Coronary artery (tissue), 2 donors: ENCODE measurements around the gene SLC39A10.
"Not testable (repeated sequence)": the region's sequence is repeated elsewhere in the genome, so short reads cannot be mapped to it uniquely, and the experiment has no call there.

Experiments used
- DNase-seq: peaks from one replicate; pipeline ENCODE4 v3.0.0-alpha.2; 2017; ENCODE audit warnings: low spot score
- H3K27ac ChIP-seq, 2 donors: fragments of 200-600 bp; sonication (generic); one replicate each; pipeline ENCODE4 v1.5.1; 2016 to 2019
- H3K4me3 ChIP-seq: fragments of 200-600 bp; sonication (generic); 2 replicates; pipeline ENCODE4 v1.5.1; 2016; ENCODE audit warnings: mild to moderate bottlenecking, moderate library complexity
- CTCF ChIP-seq: fragments of 200-600 bp; sonication (generic); IDR thresholded peaks from one replicate; pipeline ENCODE4 v1.5.1; 2019; ENCODE audit warnings: antibody characterized with exemption

Gene SLC39A10

GRCh38 chr2:195687320-195688086 lies 30.5 kb downstream of the SLC39A10 start:
- Histone ChIP-seq H3K27ac (no peak overlapping the region), H3K4me3 (no peak overlapping the region)
- no peak for TF ChIP-seq CTCF
- DNase-seq = no peak

GRCh38 chr2:195692531-195692930 lies 35.5 kb downstream of the SLC39A10 start:
- H3K27ac ChIP-seq, H3K4me3 ChIP-seq, DNase-seq: not testable (repeated sequence)

GRCh38 chr2:195694553-195694952 lies 37.5 kb downstream of the SLC39A10 start:
- Histone ChIP-seq H3K27ac (no peak overlapping the region), H3K4me3 (no peak overlapping the region)
- DNase-seq = no peak
- TF ChIP-seq CTCF = no peak

GRCh38 chr2:195695002-195695631 lies 38.1 kb downstream of the SLC39A10 start:
- Histone ChIP-seq H3K27ac (no peak overlapping the region), H3K4me3 (no peak overlapping the region)
- TF ChIP-seq CTCF = no peak
- DNase-seq = no peak

- no peak overlapping the region for H3K27ac ChIP-seq
- TF ChIP-seq CTCF = no peak
- no peak for DNase-seq
- H3K4me3 ChIP-seq = no peak overlapping the region
These were observed 39.0 kb downstream of the SLC39A10 start for GRCh38 chr2:195696012-195696411.

GRCh38 chr2:195697681-195698220 lies 40.7 kb downstream of the SLC39A10 start:
- TF ChIP-seq CTCF = no peak
- H3K4me3 ChIP-seq = no peak overlapping the region
- DNase-seq = no peak
- no peak overlapping the region for H3K27ac ChIP-seq

GRCh38 chr2:195700480-195700879 lies 43.5 kb downstream of the SLC39A10 start:
- Histone ChIP-seq H3K27ac (no peak overlapping the region), H3K4me3 (no peak overlapping the region)
- TF ChIP-seq CTCF = no peak
- DNase-seq = no peak
